GM19025 (cell line): ENCODE data around the gene C16orf86.

Experiments
- ATAC-seq: cut with Tn5 transposase; IDR thresholded peaks from one replicate; pipeline ENCODE4 v1.9.1; 2021; ENCODE audit warnings: mild to moderate bottlenecking, low read depth, moderate library complexity; ENCODE audit not compliant: unreplicated experiment

The C16orf86 gene

DNA sequence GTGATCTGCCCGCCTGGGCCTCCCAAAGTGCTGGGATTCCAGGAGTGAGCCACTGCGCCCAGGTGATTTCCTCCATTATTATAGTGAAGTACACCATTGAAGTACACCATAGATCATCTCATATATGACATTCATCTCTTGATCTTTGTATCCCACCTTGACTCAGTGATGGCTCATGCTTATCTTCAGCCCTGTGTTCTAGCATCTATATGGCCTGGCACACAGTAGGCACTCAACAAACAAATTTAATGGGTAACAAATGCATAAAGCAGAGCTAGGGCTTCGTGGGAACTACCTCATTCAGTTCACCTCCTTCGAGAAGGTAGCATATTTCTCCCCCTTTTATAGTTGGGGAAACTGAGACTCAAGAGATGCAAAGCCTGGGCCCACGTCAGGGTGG is 1.0 kb upstream of the C16orf86 start:
- ATAC-seq, result no peak

DNA sequence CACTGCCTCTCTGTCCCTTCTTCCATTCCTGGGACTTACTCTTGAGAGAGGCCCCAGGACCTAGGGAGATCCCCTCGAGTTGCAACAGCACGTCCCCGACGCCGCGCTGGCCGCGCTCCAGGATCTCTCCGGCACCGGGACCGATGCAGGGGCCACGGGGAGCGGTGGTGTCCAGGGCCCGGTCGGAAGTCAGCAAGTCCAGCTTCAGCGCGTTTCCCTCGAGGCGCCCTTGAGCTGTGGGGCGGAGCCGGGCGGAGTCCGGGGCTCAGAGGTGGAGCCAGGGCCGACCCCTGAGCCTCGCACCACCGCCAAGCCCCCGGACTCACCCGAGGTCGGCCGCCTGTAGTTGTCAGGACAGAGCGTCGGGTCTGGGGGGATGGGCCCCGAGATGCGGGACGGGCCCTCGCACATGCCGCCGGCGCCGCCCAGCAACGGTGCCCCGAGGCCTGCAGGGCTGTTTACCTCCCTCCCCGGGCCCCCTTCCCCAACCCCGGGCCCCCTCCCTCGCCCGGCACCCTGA is 522 bp upstream of the C16orf86 start:
- ATAC-seq, result peak; percentile 5

- ATAC-seq, result no peak
These were observed 821 bp downstream of the C16orf86 start for GRCh38 chr16:67667453-67667816.

GRCh38 chr16:67667817-67668494 is 1.3 kb downstream of the C16orf86 start:
- ATAC-seq, result peak; percentile 69

GRCh38 chr16:67668495-67669157 is 2.0 kb downstream of the C16orf86 start:
- no peak for ATAC-seq

GRCh38 chr16:67669499-67670101 is 3.0 kb downstream of the C16orf86 start:
- no peak for ATAC-seq

GRCh38 chr16:67672306-67672705 is 5.7 kb downstream of the C16orf86 start:
- ATAC-seq, result no peak

DNA sequence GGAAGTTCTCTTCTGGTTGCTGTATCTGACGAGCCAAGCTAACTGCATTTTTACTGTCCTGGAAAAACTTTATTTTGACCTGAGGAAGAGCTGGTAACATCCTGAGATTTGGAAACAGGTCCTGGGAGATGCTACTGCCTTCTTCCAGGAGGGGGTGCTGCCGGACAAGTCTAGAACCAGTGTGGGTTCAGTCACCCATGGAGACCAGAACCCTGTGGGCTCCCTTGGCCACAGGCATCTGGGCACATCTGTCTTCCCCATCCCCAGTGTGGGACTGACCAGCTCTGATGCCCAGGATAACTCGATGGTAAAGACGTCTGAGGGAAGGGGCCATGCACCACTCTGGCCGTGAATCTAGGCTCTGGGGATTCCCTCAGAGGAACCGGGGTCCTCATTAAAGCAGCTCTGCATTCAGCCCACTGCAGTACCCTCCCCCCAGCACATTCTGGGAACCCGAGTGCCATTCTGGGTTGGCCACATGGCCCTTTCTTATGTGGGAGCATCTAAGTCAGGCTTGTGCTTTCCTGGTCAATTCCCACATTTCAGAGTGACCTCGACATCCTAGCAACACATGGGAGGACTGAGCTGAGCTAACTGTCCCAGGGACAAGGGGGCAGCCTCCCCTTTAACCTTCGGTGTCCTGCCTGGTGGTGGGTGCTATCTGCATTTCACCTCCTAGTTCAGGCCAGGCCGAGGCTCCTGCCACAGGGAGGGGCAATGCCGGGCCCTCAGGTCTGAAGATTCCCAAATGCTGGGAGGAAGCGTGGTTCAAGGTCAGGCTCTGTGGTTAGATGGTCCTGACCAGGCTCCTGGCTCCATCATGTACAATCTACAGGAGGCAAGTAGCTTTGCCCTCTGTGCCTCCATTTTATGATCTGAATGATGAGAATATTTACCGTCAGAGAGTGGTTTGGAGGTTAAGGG is 6.4 kb downstream of the C16orf86 start:
- no peak for ATAC-seq

DNA sequence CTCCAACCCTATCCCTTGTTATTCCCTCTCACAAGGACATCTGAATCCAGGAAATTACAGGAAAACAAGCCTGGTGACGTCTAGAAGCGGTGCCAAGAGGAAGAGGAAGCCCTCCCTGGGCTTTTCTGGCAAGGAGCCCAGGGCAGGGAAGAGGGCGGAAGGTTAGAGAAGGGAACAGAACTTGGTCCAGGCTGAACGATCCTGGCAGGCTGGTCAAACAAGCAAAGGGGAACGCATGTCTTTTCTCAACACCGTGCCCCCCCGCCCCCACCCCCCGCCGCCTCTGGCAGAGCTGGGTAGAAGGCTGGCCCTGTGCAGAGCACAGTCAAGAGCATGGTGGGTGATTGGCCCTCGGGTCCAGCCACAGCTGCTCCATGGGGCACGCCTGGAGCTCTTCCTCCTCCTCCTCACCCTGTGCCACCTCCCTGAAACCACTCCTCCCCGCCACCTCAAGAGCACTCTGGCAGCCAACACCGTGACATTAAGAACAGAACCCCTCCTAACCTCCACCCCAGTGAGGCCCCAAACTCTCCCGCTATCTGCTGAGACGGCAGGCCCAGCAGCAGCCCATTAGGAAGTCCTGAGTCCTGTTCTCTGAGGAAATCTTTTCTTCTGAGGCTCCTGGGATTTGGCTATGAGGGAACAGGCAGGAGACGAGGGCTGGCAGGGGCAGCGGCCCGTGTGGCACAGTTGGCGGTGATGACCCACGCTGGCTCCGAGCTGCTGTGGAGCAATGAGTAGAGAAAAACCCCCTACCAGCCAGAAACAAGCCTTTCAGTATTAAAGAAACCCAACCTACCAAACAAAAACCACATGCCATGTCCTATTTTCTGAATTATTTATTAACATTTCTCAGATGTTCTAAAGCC is 7.3 kb downstream of the C16orf86 start:
- no peak for ATAC-seq

DNA sequence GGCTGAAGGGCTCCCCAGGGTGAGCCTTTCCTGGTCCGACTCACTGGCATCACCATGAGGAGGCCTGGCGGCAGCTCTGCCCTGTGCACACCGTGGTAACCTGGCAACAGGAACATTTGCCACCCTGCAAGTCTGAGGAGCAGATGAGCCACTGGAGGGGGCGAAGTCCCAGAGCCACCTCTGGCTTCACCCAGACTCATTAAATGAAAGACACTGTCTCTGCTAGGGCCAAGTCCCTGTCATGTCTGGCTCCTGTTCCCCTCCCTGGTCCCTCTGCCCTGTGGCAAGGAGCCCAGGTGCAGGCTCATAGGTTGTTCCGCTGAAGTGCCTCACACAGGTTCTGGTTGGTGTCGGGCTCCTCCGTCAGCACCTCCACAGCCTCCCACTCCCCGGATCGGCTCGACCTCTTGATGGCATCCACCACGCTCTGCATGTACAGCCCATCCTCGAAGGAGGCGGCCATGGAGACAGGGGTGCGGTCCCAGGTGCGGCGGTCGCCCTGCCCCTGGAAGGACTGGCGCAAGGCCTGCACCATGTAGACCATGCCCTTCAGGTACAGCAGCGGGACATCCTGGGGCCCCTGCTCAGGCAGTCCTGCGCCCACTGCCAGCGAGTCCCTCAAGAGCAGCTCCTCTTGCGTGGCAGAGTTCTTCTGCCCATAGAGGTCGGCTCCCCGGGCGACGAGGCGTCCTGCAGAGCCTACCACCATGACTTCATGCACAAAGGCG is 8.4 kb downstream of the C16orf86 start:
- no peak for ATAC-seq

- ATAC-seq, result no peak
These were observed 8.9 kb downstream of the C16orf86 start for GRCh38 chr16:67675579-67675935.

DNA sequence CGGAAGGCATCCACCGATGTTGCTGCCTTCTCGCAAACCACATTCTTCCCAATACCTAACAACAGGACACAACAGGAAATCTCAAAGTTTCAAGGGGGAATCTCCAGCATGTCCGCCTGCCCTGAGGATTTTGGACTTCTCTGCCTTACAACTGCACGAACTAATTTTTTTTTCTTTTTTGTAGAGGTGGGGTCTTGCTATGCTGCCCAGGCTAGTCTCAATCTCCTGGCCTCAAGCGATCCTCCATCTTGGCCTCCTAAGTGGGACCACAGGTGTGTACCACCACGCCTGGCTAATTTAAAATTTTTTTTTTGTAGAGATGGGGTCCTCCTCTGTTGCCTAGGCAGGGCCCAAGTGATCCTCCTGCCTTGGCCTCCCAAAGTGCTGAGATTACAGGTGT is 9.4 kb downstream of the C16orf86 start:
- ATAC-seq, result no peak

GRCh38 chr16:67676516-67676915 is 9.9 kb downstream of the C16orf86 start:
- ATAC-seq, result no peak

- ATAC-seq, result no peak
These were observed 10.3 kb downstream of the C16orf86 start for GRCh38 chr16:67676939-67677338.

- ATAC-seq, result no peak
These were observed 11.1 kb downstream of the C16orf86 start for GRCh38 chr16:67677712-67678111.

GRCh38 chr16:67678354-67679023 is 11.9 kb downstream of the C16orf86 start:
- ATAC-seq, result no peak

- no peak for ATAC-seq
These were observed 13.6 kb downstream of the C16orf86 start for GRCh38 chr16:67679935-67680897.

DNA sequence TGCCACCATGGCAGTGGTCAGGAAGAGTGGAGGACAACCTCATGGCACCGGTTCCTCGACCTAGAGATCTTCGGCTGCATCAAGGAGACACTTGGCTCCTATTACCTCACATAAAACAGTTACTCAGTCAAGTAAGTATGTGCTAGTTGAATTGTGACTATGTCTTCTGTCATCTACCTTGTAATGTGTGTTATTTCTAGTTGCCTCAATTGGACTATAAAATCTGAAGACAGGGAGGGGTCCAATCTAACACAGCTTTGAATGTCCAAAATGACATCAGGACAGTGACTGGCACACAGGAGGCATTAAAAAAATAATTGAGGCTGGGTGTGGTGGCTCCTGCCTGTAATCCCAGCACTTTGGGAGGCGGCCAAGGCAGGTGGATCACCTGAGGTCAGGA is 17.2 kb downstream of the C16orf86 start:
- ATAC-seq, result no peak
